IPS-11a (cell line): Measurements from ENCODE around the gene PTPN23.
"Not testable (repeated sequence)": the region's sequence is repeated elsewhere in the genome, so short reads cannot be mapped to it uniquely, and the experiment has no call there.

Source experiments
- H3K4me3 ChIP-seq: one replicate; pipeline ENCODE4 v1.5.1; 2013; ENCODE audit warnings: low read depth, low read length, control low read depth

The PTPN23 gene

DNA sequence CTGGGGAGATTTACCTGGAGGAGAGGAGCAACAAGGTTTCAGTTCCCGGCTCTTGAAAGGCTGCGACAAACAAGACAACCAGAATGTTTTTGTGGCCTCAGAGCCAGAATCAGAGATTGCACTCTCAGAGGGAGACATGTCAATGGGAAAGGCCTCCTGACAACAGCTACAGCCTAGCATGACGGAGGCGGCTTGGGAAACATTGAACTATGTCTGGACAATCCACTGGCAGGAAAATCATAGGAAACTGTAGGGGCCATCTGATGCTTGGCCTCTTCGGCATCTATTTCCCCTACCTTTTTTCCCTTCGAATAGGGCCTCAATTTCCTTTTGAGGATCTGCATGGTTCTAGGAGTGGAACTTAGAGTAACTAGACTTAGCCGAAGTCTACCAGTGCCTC lies 13.2 kb upstream of the PTPN23 start:
- no peak overlapping the region for H3K4me3 ChIP-seq

GRCh38 chr3:47370020-47370419 lies 10.8 kb upstream of the PTPN23 start:
- H3K4me3 ChIP-seq = not testable (repeated sequence)

- no peak overlapping the region for H3K4me3 ChIP-seq
Measured at GRCh38 chr3:47370887-47371697, 9.7 kb upstream of the PTPN23 start.

GRCh38 chr3:47374587-47374986 lies 6.2 kb upstream of the PTPN23 start:
- H3K4me3 ChIP-seq = no peak overlapping the region

DNA sequence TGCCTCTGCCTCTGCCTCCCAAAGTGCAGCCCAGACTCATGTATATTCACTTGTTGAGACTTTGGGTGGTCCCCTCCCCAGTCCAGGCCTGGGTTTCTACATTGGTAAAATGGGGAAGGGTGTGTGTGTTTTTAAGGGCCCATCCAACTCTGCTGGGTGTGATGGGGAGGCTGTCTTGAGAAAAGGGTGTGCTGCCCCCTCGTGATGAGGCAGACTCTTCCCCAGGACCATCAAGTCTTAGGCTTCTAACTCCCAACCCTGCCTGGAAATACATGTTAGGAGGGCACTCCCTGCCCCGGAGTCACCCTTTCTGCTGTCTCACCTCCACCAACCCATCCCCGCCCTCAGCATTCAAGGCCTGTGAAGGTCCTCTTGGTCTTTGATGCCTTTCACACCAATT lies 4.4 kb upstream of the PTPN23 start:
- H3K4me3 ChIP-seq = no peak overlapping the region

DNA sequence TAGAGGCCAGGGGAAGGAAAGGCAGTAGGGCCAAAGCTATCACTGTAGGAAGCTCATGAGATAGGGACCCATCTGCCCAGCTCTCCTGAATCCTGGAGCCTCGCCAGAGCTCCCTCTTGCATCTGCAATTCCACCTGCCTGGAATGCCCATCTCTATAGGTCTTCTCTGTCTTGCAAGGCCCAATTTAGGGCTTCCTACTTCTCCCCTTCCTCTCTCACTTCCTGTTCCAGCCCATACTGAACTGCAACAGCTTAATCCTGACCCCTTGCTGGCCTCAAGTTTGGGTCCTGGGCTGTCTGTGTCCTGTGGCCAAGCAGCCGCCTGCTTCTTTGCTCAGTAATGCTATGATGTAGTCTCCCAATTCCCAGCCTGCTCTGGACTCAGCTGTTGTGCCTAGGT lies 3.6 kb upstream of the PTPN23 start:
- H3K4me3 ChIP-seq = no peak overlapping the region

DNA sequence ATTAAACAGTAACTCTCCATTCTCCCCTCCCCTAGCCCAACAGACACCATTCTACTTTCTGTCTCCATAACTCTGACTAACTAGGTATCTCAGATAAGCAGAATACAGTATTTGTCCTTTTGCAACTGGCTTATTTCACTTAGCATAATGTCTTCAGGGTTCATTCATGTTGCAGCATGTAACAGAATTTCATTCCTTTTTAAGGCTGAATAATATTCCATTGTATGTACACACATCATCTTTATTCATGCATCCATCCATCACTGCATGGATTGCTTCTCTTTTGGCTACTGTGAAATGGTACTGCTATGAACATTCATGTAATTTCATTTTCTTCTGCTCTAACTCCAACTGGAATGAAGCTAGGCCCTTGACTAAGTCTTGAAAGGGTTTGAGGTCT lies 2.0 kb upstream of the PTPN23 start:
- no peak overlapping the region for H3K4me3 ChIP-seq

- no peak overlapping the region for H3K4me3 ChIP-seq
Measured at GRCh38 chr3:47379411-47379899, 1.4 kb upstream of the PTPN23 start.

- H3K4me3 ChIP-seq = peak overlapping the region; percentile 98
Measured at GRCh38 chr3:47380026-47380600, 708 bp upstream of the PTPN23 start.

GRCh38 chr3:47381317-47382157 lies 716 bp downstream of the PTPN23 start:
- H3K4me3 ChIP-seq = peak overlapping the region; percentile 98

GRCh38 chr3:47384425-47384824 lies 3.6 kb downstream of the PTPN23 start:
- no peak overlapping the region for H3K4me3 ChIP-seq

DNA sequence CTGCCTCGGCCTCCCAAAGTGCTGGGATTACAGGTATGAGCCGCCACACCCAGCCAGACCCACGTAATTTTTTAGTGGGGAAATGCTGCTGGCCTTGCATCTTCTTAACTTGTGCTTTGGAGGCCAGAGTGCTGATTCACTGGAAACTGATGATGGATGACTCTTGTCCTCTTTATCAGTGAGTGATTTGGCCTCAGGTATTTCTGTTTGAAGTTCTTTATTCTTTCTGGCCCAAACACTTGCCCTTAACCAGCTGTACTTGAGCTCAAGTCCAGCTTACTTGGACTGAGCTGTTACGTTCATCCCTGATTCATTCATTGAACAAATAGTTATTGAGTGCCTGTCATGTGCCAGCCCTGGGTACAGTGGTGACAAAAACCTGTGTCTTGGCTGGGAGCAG lies 4.2 kb downstream of the PTPN23 start:
- no peak overlapping the region for H3K4me3 ChIP-seq

GRCh38 chr3:47385796-47386195 lies 5.0 kb downstream of the PTPN23 start:
- H3K4me3 ChIP-seq = no peak overlapping the region

DNA sequence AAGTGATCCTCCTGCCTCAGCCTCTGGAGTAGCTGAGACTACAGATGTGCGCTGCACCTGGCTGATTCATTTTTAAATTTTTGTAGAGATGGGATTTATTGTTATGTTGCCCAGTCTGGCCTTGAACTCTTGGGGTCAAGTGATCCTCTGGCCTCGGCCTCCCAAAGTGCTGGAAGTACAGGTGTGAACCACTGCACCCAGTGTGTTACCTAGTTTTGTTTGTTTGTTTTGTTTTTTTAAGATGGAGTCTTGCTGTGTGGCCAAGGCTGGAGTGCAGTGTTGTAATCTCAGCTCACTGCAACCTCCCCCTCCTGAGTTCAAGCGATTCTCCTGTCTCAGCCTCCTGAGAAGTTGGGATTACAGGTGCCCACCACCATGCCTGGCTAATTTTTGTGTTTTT lies 12.1 kb downstream of the PTPN23 start:
- no peak overlapping the region for H3K4me3 ChIP-seq

- no peak overlapping the region for H3K4me3 ChIP-seq
Measured at GRCh38 chr3:47394140-47394870, 13.5 kb downstream of the PTPN23 start.

GRCh38 chr3:47394881-47395280 lies 14.1 kb downstream of the PTPN23 start:
- no peak overlapping the region for H3K4me3 ChIP-seq

- no peak overlapping the region for H3K4me3 ChIP-seq
Measured at GRCh38 chr3:47398228-47398627, 17.4 kb downstream of the PTPN23 start.

- no peak overlapping the region for H3K4me3 ChIP-seq
Measured at GRCh38 chr3:47399016-47399415, 18.2 kb downstream of the PTPN23 start.

DNA sequence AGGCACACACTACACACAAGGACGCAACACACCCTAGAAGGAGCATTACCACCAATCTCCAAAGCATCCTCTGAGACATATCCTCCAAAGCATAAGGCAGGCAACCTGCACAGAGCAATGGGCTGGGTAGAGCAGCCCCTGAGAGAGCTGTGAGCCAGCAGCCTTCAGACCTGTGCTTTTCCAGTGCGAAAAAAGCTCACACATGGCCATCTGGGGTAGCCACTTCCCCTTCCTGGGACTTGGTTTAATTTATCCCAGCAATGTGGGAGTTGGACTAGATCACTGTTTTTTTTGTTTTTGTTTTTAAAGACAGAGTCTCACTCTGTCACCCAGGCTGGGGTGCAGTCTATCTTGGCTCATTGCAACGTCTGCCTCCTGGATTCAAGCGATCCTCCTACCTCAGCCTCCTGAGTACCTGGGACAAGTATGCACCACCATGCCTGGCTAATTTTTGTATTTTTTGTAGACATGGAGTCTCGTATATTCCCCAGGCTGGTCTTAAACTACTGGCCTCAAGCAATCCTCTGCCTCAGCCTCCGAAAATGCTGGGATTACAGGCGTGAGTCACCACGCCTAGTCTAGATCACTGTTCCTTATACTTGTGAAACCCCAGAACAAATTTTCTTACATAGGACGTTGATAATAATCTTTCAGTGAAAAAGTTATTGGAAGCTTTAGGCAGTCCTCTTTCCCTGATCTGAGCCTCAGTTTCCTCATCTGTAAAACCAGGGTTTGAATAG lies 18.9 kb downstream of the PTPN23 start:
- no peak overlapping the region for H3K4me3 ChIP-seq

- no peak overlapping the region for H3K4me3 ChIP-seq
Measured at GRCh38 chr3:47404431-47404876, 23.6 kb downstream of the PTPN23 start.
